GM12872 (cell line): ENCODE data around the gene RNPS1.

Source experiments
- CTCF ChIP-seq: IDR thresholded peaks from 3 replicates; pipeline ENCODE4 v1.5.1; 2011; ENCODE audit warnings: low read depth, mild to moderate bottlenecking, low read length, moderate library complexity; ENCODE audit not compliant: insufficient read depth

The RNPS1 gene

GRCh38 chr16:2285731-2286191, 17.8 kb upstream of the RNPS1 start:
- TF ChIP-seq CTCF: no peak

- TF ChIP-seq CTCF: no peak
Measured at GRCh38 chr16:2284797-2285576, 17.1 kb upstream of the RNPS1 start.

DNA sequence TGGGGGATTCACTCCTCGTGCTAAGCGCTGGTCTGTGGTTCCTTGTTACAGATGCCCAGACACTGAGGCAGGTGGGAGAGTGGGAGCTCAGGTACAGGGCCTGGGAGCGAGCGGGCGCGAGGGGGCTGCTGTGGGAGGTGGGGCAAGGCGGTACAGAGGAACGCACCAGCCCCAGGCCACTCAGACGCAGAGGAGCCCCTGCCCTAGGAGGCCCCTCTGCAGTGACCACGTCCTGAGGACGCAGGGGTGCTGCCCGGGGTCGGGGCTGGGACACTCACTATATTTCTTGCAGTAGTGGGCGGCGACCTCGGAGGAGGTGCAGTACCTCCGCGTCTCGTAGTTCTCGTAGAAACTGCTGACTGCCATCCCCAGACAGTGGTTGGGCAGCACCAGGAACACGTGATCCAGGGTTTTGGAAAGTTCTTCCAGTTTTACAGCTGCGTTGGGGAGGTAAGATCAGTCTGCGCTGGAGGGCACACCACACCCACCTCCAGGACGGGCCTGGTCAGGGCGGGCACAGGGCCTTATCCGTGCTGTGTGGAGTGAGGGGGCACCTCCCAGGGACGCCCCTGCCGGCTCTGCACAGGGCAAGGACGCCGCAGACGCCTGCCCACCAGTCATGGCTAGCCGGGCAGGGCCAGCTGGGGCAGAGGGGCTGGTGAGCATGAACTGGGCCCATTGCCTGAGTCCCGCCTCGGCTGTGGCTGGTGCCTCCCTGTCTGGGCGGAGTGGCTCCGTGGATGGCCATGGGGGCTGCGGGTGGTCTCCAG, 16.3 kb upstream of the RNPS1 start:
- no peak for TF ChIP-seq CTCF

GRCh38 chr16:2282866-2283555, 15.1 kb upstream of the RNPS1 start:
- no peak for TF ChIP-seq CTCF

GRCh38 chr16:2282262-2282661, 14.3 kb upstream of the RNPS1 start:
- TF ChIP-seq CTCF: no peak

DNA sequence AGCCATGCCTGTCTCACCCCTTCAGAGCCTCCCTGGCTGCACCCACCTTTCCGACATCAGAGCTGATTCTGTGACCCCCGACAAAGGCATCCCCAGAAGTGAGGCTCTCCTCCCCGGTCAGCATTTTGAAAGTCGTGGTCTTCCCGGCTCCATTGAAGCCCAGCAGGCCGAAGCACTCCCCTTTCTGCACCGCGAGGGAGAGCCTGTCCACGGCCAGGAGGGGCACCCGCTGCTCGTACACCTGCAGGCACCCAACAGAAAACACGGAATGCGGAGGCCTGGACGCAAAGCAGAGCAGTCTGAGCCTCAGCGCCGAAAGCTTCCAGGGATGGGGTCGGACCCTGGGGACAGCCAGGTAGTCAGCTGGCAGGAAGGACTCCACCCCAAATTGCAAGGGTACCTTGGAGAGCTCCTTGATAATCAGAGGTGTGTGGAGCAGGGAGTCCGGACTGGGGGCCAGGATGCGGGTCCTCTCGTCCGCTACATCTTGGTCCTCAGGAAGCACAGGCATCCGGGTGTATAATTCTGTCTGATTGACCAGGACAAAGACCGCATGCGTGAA, 13.1 kb upstream of the RNPS1 start:
- no peak for TF ChIP-seq CTCF

DNA sequence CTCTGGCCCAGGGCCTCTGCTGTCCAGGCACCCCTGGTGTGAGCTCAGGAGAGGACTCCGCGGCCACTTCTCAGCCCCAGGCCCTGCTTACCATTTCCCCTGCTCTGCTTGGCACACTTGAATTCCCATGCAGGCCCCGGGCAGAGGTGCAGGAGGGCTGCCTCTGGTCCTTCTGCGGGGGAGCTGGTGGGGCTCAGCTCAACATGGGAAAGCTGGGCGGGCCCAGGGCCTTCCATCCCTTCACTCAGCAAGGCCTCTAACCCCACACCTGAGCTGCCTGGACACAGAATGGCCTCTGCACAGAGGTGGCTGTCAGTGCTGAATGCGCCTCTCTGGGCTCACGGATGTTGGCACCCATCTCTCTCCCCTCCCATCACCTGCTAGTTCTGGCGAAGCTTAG, 12.5 kb upstream of the RNPS1 start:
- no peak for TF ChIP-seq CTCF
